HEK293 (cell line): ENCODE data around the gene TRAF4.

ENCODE experiments used
- BCL11B ChIP-seq: fragments of 450-650 bp; formaldehyde crosslinking; IDR thresholded peaks from 2 replicates; pipeline ENCODE4 v1.5.1; 2016; ENCODE audit warnings: low read depth, missing biosample characterization, missing genetic modification characterization
- GFI1B ChIP-seq: fragments of 450-650 bp; formaldehyde crosslinking; IDR thresholded peaks from 2 replicates; pipeline ENCODE4 v1.5.1; 2016; ENCODE audit warnings: missing biosample characterization, missing genetic modification characterization
- KLF1 ChIP-seq: fragments of 450-650 bp; formaldehyde crosslinking; IDR thresholded peaks from 2 replicates; pipeline ENCODE4 v1.5.1; 2016; ENCODE audit warnings: missing biosample characterization, missing genetic modification characterization
- KLF10 ChIP-seq: fragments of 450-650 bp; IDR thresholded peaks from 2 replicates; pipeline ENCODE4 v1.5.1; 2018; ENCODE audit warnings: missing biosample characterization, mild to moderate bottlenecking, missing genetic modification characterization
- KLF8 ChIP-seq: fragments of 450-650 bp; formaldehyde crosslinking; IDR thresholded peaks from 2 replicates; pipeline ENCODE4 v1.5.1; 2016; ENCODE audit warnings: missing biosample characterization, missing genetic modification characterization
- OSR2 ChIP-seq: fragments of 450-650 bp; formaldehyde crosslinking; IDR thresholded peaks from 2 replicates; pipeline ENCODE4 v1.5.1; 2016; ENCODE audit warnings: missing biosample characterization, missing genetic modification characterization
- YY1 ChIP-seq: fragments of 450-650 bp; formaldehyde crosslinking; IDR thresholded peaks from 2 replicates; pipeline ENCODE4 v1.5.1; 2018; ENCODE audit warnings: missing biosample characterization, missing genetic modification characterization
- ZBTB21 ChIP-seq: fragments of 450-650 bp; formaldehyde crosslinking; IDR thresholded peaks from 2 replicates; pipeline ENCODE4 v1.5.1; 2017; ENCODE audit warnings: missing biosample characterization, missing genetic modification characterization
- ZFP37 ChIP-seq: fragments of 450-650 bp; formaldehyde crosslinking; IDR thresholded peaks from 2 replicates; pipeline ENCODE4 v1.5.1; 2016; ENCODE audit warnings: missing biosample characterization, missing genetic modification characterization
- ZFP69B ChIP-seq: fragments of 450-650 bp; formaldehyde crosslinking; IDR thresholded peaks from 2 replicates; pipeline ENCODE4 v1.5.1; 2016; ENCODE audit warnings: missing biosample characterization, missing genetic modification characterization
- ZNF112 ChIP-seq: fragments of 450-650 bp; formaldehyde crosslinking; IDR thresholded peaks from 2 replicates; pipeline ENCODE4 v1.5.0; 2017; ENCODE audit warnings: missing biosample characterization, missing genetic modification characterization
- ZNF175 ChIP-seq: fragments of 450-650 bp; formaldehyde crosslinking; IDR thresholded peaks from 2 replicates; pipeline ENCODE4 v1.5.1; 2016; ENCODE audit warnings: missing biosample characterization, missing genetic modification characterization
- ZNF19 ChIP-seq: fragments of 450-650 bp; formaldehyde crosslinking; IDR thresholded peaks from 2 replicates; pipeline ENCODE4; 2016; ENCODE audit warnings: missing biosample characterization, missing genetic modification characterization, low read depth
- ZNF292 ChIP-seq: fragments of 450-650 bp; formaldehyde crosslinking; IDR thresholded peaks from 2 replicates; pipeline ENCODE4 v1.5.1; 2016; ENCODE audit warnings: low read depth, missing biosample characterization, missing genetic modification characterization, borderline replicate concordance
- ZNF335 ChIP-seq: fragments of 450-650 bp; formaldehyde crosslinking; conservative IDR thresholded peaks from 2 replicates; pipeline ENCODE4 v1.5.1; 2016; ENCODE audit warnings: missing biosample characterization, missing genetic modification characterization
- ZNF416 ChIP-seq: fragments of 450-650 bp; formaldehyde crosslinking; IDR thresholded peaks from 2 replicates; pipeline ENCODE4 v1.5.1; 2016; ENCODE audit warnings: missing biosample characterization, missing genetic modification characterization
- ZNF654 ChIP-seq: fragments of 450-650 bp; formaldehyde crosslinking; IDR thresholded peaks from 2 replicates; pipeline ENCODE4 v1.5.1; 2016; ENCODE audit warnings: low read depth, missing biosample characterization, missing genetic modification characterization
- ZNF660 ChIP-seq: fragments of 450-650 bp; IDR thresholded peaks from 2 replicates; pipeline ENCODE4 v1.5.1; 2018; ENCODE audit warnings: missing biosample characterization, mild to moderate bottlenecking, missing genetic modification characterization
- ZNF76 ChIP-seq: fragments of 450-650 bp; formaldehyde crosslinking; IDR thresholded peaks from 2 replicates; pipeline ENCODE4; 2016; ENCODE audit warnings: low read depth, missing biosample characterization, missing genetic modification characterization, borderline replicate concordance
- ZNF785 ChIP-seq: fragments of 450-650 bp; formaldehyde crosslinking; IDR thresholded peaks from 2 replicates; pipeline ENCODE4 v1.5.1; 2016; ENCODE audit warnings: missing biosample characterization, missing genetic modification characterization
- ZNF830 ChIP-seq: fragments of 450-650 bp; IDR thresholded peaks from 2 replicates; pipeline ENCODE4 v1.5.0; 2018; ENCODE audit warnings: missing biosample characterization, missing genetic modification characterization, low read depth, mild to moderate bottlenecking, moderate library complexity
- TF ChIP-seq, protein P1 (sequence below): fragments of 450-650 bp; formaldehyde crosslinking; IDR thresholded peaks from 2 replicates; pipeline ENCODE4 v1.5.1; 2016; ENCODE audit warnings: missing biosample characterization, missing genetic modification characterization
- TF ChIP-seq, protein P2 (sequence below): fragments of 450-650 bp; formaldehyde crosslinking; IDR thresholded peaks from 2 replicates; pipeline ENCODE4 v1.5.1; 2016; ENCODE audit warnings: missing biosample characterization, missing genetic modification characterization, low read depth
- TF ChIP-seq, protein P3 (sequence below): fragments of 450-650 bp; formaldehyde crosslinking; IDR thresholded peaks from 2 replicates; pipeline ENCODE4 v1.5.1; 2016; ENCODE audit warnings: missing biosample characterization, missing genetic modification characterization, borderline replicate concordance
- TF ChIP-seq, protein P4 (sequence below): fragments of 450-650 bp; formaldehyde crosslinking; IDR thresholded peaks from 2 replicates; pipeline ENCODE4 v1.5.1; 2016; ENCODE audit warnings: missing biosample characterization, missing genetic modification characterization
- TF ChIP-seq, protein P5 (sequence below): fragments of 450-650 bp; IDR thresholded peaks from 2 replicates; pipeline ENCODE4 v1.5.1; 2018; ENCODE audit warnings: missing biosample characterization, missing genetic modification characterization

TRAF4 gene

DNA sequence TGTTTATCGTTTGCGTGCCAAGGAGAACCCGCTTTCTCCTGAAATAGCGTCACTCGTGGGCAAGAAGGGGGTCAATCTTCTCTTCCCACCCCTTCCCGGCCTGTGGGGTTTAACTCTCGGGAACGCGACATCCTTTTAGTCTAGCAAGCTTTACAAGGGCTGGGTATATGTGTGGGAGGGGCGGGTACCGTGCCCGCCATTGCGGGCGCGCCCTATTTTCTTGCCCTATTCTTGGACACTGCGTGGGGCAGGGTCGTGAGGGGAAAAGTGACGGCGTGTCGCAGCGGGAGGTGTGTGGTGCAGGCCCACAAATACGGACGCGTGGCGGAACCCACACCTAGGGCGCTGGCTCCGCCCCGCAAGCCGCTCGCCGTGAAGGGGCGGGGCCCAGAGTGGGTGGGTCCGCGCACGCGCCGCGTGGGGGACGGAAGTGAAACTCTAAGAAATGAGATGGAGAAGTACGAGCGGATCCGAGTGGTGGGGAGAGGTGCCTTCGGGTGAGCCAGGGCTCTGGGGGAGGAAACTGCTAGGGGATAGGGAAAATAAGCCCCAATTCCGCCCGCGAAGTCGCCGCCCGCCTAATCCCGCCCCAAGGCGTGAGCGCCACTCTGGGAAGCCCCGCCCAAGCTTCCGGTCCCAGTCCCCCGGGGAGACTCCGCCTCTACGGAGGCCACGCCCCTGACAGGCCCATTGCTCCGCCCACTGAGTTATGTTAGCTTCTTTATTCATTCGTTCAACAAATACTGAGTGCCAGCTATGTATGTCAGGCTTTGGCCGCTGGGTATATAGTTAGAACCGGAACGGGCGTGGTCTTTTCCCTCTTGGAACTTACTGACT lies 15.2 kb upstream of the TRAF4 start, which contains the start of gene NEK8 (continued):
- TF ChIP-seq KLF8 (tag by site-specific recombination), result peak; percentile 98
- no peak for TF ChIP-seq ZNF175 (tag by site-specific recombination)
- TF ChIP-seq ZBTB21, result peak; percentile 28; the same call in 1 of the 2 replicates
- TF ChIP-seq ZFP37 (tag by site-specific recombination), result 0 out of 2 replicates have a peak, but pooled peaks have one; percentile 50
- TF ChIP-seq, protein P1, sequence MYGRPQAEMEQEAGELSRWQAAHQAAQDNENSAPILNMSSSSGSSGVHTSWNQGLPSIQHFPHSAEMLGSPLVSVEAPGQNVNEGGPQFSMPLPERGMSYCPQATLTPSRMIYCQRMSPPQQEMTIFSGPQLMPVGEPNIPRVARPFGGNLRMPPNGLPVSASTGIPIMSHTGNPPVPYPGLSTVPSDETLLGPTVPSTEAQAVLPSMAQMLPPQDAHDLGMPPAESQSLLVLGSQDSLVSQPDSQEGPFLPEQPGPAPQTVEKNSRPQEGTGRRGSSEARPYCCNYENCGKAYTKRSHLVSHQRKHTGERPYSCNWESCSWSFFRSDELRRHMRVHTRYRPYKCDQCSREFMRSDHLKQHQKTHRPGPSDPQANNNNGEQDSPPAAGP (tag by site-specific recombination), result peak; percentile 39
- TF ChIP-seq, protein P2, sequence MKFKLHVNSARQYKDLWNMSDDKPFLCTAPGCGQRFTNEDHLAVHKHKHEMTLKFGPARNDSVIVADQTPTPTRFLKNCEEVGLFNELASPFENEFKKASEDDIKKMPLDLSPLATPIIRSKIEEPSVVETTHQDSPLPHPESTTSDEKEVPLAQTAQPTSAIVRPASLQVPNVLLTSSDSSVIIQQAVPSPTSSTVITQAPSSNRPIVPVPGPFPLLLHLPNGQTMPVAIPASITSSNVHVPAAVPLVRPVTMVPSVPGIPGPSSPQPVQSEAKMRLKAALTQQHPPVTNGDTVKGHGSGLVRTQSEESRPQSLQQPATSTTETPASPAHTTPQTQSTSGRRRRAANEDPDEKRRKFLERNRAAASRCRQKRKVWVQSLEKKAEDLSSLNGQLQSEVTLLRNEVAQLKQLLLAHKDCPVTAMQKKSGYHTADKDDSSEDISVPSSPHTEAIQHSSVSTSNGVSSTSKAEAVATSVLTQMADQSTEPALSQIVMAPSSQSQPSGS (tag by site-specific recombination), result no peak
- TF ChIP-seq, protein P3, sequence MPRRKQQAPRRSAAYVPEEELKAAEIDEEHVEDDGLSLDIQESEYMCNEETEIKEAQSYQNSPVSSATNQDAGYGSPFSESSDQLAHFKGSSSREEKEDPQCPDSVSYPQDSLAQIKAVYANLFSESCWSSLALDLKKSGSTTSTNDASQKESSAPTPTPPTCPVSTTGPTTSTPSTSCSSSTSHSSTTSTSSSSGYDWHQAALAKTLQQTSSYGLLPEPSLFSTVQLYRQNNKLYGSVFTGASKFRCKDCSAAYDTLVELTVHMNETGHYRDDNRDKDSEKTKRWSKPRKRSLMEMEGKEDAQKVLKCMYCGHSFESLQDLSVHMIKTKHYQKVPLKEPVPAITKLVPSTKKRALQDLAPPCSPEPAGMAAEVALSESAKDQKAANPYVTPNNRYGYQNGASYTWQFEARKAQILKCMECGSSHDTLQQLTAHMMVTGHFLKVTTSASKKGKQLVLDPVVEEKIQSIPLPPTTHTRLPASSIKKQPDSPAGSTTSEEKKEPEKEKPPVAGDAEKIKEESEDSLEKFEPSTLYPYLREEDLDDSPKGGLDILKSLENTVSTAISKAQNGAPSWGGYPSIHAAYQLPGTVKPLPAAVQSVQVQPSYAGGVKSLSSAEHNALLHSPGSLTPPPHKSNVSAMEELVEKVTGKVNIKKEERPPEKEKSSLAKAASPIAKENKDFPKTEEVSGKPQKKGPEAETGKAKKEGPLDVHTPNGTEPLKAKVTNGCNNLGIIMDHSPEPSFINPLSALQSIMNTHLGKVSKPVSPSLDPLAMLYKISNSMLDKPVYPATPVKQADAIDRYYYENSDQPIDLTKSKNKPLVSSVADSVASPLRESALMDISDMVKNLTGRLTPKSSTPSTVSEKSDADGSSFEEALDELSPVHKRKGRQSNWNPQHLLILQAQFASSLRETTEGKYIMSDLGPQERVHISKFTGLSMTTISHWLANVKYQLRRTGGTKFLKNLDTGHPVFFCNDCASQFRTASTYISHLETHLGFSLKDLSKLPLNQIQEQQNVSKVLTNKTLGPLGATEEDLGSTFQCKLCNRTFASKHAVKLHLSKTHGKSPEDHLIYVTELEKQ (tag by site-specific recombination), result no peak
- no peak for TF ChIP-seq ZNF654 (tag by site-specific recombination)
- TF ChIP-seq BCL11B (tag by site-specific recombination), result peak; percentile 49; the same call in 1 of the 2 replicates
- TF ChIP-seq ZNF335 (tag by site-specific recombination), result peak; percentile 43
- no peak for TF ChIP-seq OSR2 (tag by site-specific recombination)
- TF ChIP-seq ZNF830 (tag by site-specific recombination), result no peak
- TF ChIP-seq, protein P4, sequence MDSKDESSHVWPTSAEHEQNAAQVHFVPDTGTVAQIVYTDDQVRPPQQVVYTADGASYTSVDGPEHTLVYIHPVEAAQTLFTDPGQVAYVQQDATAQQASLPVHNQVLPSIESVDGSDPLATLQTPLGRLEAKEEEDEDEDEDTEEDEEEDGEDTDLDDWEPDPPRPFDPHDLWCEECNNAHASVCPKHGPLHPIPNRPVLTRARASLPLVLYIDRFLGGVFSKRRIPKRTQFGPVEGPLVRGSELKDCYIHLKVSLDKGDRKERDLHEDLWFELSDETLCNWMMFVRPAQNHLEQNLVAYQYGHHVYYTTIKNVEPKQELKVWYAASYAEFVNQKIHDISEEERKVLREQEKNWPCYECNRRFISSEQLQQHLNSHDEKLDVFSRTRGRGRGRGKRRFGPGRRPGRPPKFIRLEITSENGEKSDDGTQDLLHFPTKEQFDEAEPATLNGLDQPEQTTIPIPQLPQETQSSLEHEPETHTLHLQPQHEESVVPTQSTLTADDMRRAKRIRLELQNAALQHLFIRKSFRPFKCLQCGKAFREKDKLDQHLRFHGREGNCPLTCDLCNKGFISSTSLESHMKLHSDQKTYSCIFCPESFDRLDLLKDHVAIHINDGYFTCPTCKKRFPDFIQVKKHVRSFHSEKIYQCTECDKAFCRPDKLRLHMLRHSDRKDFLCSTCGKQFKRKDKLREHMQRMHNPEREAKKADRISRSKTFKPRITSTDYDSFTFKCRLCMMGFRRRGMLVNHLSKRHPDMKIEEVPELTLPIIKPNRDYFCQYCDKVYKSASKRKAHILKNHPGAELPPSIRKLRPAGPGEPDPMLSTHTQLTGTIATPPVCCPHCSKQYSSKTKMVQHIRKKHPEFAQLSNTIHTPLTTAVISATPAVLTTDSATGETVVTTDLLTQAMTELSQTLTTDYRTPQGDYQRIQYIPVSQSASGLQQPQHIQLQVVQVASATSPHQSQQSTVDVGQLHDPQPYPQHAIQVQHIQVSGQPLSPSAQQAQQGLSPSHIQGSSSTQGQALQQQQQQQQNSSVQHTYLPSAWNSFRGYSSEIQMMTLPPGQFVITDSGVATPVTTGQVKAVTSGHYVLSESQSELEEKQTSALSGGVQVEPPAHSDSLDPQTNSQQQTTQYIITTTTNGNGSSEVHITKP (tag by site-specific recombination), result peak; percentile 29
- peak; percentile 53; the same call in 1 of the 2 replicates for TF ChIP-seq ZFP69B
- TF ChIP-seq, protein P5, sequence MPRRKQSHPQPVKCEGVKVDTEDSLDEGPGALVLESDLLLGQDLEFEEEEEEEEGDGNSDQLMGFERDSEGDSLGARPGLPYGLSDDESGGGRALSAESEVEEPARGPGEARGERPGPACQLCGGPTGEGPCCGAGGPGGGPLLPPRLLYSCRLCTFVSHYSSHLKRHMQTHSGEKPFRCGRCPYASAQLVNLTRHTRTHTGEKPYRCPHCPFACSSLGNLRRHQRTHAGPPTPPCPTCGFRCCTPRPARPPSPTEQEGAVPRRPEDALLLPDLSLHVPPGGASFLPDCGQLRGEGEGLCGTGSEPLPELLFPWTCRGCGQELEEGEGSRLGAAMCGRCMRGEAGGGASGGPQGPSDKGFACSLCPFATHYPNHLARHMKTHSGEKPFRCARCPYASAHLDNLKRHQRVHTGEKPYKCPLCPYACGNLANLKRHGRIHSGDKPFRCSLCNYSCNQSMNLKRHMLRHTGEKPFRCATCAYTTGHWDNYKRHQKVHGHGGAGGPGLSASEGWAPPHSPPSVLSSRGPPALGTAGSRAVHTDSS (tag by site-specific recombination), result no peak
- peak; percentile 4; the same call in 1 of the 2 replicates for TF ChIP-seq ZNF76 (tag by site-specific recombination)
- TF ChIP-seq ZNF785, result peak; percentile 51; the same call in 1 of the 2 replicates
- TF ChIP-seq ZNF416 (tag by site-specific recombination), result no peak
- peak; percentile 81 for TF ChIP-seq KLF10 (tag by site-specific recombination)
- no peak for TF ChIP-seq ZNF292 (tag by site-specific recombination)
- TF ChIP-seq GFI1B (tag by site-specific recombination), result no peak
- TF ChIP-seq YY1 (tag by site-specific recombination), result 0 out of 2 replicates have a peak, but pooled peaks have one; percentile 19
- peak; percentile 79 for TF ChIP-seq KLF1 (tag by site-specific recombination)
- no peak for TF ChIP-seq ZNF112
- no peak for TF ChIP-seq ZNF660
- no peak for TF ChIP-seq ZNF19 (tag by site-specific recombination)
